ENCODE data around the gene NUDT9.

GRCh38 chr4:87497159-87497558 lies 74.8 kb downstream of the NUDT9 start:
- TF ChIP-seq CTCF (IDR thresholded peaks at IDR 0.05) (peak in 1 of 4 experiments; percentile 18), POLR2A (IDR thresholded peaks at IDR 0.05) (no peak)
